ENCODE results near the gene ZNF789.

DNA sequence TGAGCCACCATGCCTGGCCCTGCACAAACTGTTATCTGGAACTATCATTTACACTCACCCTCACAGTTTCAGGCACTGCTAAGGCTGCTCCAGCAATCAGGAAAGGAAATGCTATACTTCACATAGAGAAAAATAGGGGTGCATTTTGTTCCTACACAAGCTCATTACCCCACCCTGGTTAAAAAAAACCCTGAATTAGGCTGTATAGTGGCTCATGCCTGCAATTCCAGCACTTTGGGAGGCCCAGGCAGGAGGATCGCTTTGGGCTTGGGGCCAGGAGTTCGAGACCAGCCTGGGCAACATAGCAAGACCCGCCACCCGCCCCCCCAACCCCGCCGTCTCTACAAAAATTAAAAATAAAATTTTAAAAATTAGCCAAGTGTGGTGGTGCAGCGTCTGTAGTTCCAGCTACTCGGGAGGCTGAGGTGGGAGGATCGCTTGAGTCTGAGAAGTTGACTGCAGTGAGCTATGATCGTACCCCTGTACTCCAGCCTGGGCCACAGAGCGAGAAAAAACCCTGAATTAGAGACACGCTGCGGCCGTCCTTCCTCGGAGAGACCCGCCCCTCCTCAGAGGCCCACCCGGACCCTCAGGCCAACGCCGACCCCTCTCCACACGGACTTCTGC lies 34.6 kb upstream of the ZNF789 start:
- no peak for TF ChIP-seq CTCF (IDR thresholded peaks at IDR 0.05)
- TF ChIP-seq POLR2A (IDR thresholded peaks at IDR 0.05) = no peak

Data from adrenal gland (tissue), 5 donors.